Panc1 (cell line): ENCODE measurements around the gene ZSCAN23. TPM values are rescaled to one million over a fixed set of nuclear protein-coding genes. Genes with fewer than 3 reads are reported as not detected.
A peak's percentile ranks its signal among the peaks of the same experiment; 100 is the strongest.

Source experiments
- ATAC-seq: fragments of 200-7000 bp; cut with Tn5 transposase; 2 replicates; pipeline ENCODE4 v1.9.1; 2020; ENCODE audit warnings: mild to moderate bottlenecking, moderate library complexity
- BruUV-seq: library from RNA; stranded (reverse); fragments of 400-500 nt; replicated peaks from 2 replicates; lab custom pipeline; 2021; lab: Mats Ljungman, UMichigan
- CTCF ChIA-PET: fragments of 300-600 bp; sonication (Branson Sonifier 250); formaldehyde crosslinking; loops from one replicate; lab custom pipeline; 2022; ENCODE audit warnings: antibody characterized with exemption; lab: Charles Lee
- POLR2A ChIA-PET: fragments of 300-600 bp; sonication (Branson Sonifier 250); formaldehyde crosslinking; loops from one replicate; lab custom pipeline; 2022; ENCODE audit warnings: antibody characterized with exemption; lab: Charles Lee
- DNase-seq: peaks from one replicate; pipeline ENCODE4 v3.0.0-alpha.2; 2010; ENCODE audit warnings: low read depth, low spot score
- H3K27ac ChIP-seq: 2 replicates; pipeline ENCODE4 v1.5.1; 2011; ENCODE audit warnings: mild to moderate bottlenecking, low read length, inconsistent platforms
- H3K27me3 ChIP-seq: fragments of 200-500 bp; sonication (Bioruptor generic); 2 replicates; pipeline ENCODE4 v1.6.0; 2014; ENCODE audit warnings: low read length, inconsistent platforms; ENCODE audit not compliant: control insufficient read depth, insufficient read depth
- H3K36me3 ChIP-seq: fragments of 200-500 bp; sonication (Bioruptor generic); 2 replicates; pipeline ENCODE4 v1.5.1; 2014; ENCODE audit warnings: inconsistent platforms, mild to moderate bottlenecking, low read length, moderate library complexity; ENCODE audit not compliant: control insufficient read depth, insufficient read depth
- H3K4me1 ChIP-seq: 2 replicates; pipeline ENCODE4 v1.5.1; 2011; ENCODE audit warnings: inconsistent platforms, mild to moderate bottlenecking, low read length, moderate library complexity; ENCODE audit not compliant: control insufficient read depth, insufficient read depth
- H3K4me3 ChIP-seq, 2 experiments: 2 replicates each; pipeline ENCODE4 v1.5.1; 2011 to 2012; ENCODE audit warnings: low read depth in 2 of 2, low read length in 2 of 2, mild to moderate bottlenecking in 2 of 2, inconsistent platforms in 1 of 2, moderate library complexity in 1 of 2
- H3K9me3 ChIP-seq: fragments of 200-500 bp; sonication (Bioruptor generic); 2 replicates; pipeline ENCODE4 v1.5.1; 2014; ENCODE audit warnings: low read depth, mild to moderate bottlenecking, inconsistent platforms, low read length, moderate library complexity; ENCODE audit not compliant: control insufficient read depth, insufficient read depth
- CTCF ChIP-seq: fragments of 450-650 bp; IDR thresholded peaks from 2 replicates; pipeline ENCODE4 v1.5.1; 2017; ENCODE audit warnings: mild to moderate bottlenecking
- POLR2AphosphoS5 ChIP-seq: IDR thresholded peaks from 2 replicates; pipeline ENCODE4 v1.6.1; 2012; ENCODE audit warnings: mild to moderate bottlenecking, low read depth, low read length, moderate library complexity
- SIN3A ChIP-seq: IDR thresholded peaks from 2 replicates; pipeline ENCODE4 v1.6.1; 2012; ENCODE audit warnings: low read depth, mild to moderate bottlenecking, low read length, moderate library complexity, borderline replicate concordance; ENCODE audit not compliant: insufficient read depth
- TCF7L2 ChIP-seq: IDR thresholded peaks from 2 replicates; pipeline ENCODE4 v1.6.1; 2011; ENCODE audit warnings: mild to moderate bottlenecking, low read depth, low read length, inconsistent platforms
- in situ Hi-C: cut with HindIII; loops from 2 replicates; pipeline ENCODE4 v1.10.0; 2016; ENCODE audit warnings: low sequenced_read_pairs, low pct_unique_long_range_greater_than_20kb
- intact Hi-C: fragments of 100-400 bp; cut with micrococcal nuclease; formaldehyde crosslinking; loops from one replicate; pipeline ENCODE4 v1.10.0; 2022; ENCODE audit not compliant: unreplicated experiment
- total RNA-seq: library from RNA; stranded (reverse); gene quantifications from one replicate; pipeline ENCODE4 v1.2.1, GENCODE V29; 2021; ENCODE audit not compliant: unreplicated experiment
- TF ChIP-seq, protein P1 (sequence below), 2 experiments: IDR thresholded peaks; 2 replicates each; pipeline ENCODE4 v1.6.1; 2011 to 2012; ENCODE audit warnings: low read depth in 2 of 2, control low read depth in 1 of 2, low read length in 1 of 2, mild to moderate bottlenecking in 1 of 2, moderate library complexity in 1 of 2; ENCODE audit not compliant: insufficient read depth in 1 of 2

The ZSCAN23 gene
- total RNA-seq, 1 experiment from 2014 or later, result 1.6 TPM

DNA sequence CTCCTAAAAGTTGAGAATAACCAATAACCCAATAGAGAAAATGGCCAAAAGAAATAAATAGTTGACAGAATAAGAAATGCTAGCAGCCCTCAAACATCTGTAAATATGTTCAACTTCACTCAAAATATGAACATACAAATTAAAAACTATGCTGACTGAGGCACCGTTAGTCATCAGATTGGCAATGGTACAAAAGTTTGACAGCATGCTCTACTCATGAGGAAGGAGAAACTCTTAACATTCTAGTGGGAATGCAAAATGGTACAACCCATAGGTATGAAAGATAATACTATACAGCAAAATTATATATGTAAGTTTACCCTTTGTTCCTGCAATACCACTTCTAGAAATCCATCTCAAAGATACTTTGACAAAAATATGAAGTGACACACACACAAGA is 42.1 kb downstream of the ZSCAN23 start:
- POLR2A ChIA-PET, result no interaction called here
- CTCF ChIA-PET, result no interaction called here
- Histone ChIP-seq H3K9me3 (no peaks in the 10 kb centered on the region), H3K27ac (no peak overlapping the region), H3K4me3 (no peak overlapping the region), H3K27me3 (peaks cover 4% of the 10 kb centered on the region; the same call in 1 of the 2 replicates), H3K36me3 (no peaks in the 10 kb centered on the region), H3K4me1 (no peaks in the 10 kb centered on the region)
- DNase-seq (no peak), ATAC-seq (no peak)
- TF ChIP-seq TCF7L2 (no peak), SIN3A (no peak), POLR2AphosphoS5 (no peak), CTCF (no peak)
- TF ChIP-seq, protein P1, sequence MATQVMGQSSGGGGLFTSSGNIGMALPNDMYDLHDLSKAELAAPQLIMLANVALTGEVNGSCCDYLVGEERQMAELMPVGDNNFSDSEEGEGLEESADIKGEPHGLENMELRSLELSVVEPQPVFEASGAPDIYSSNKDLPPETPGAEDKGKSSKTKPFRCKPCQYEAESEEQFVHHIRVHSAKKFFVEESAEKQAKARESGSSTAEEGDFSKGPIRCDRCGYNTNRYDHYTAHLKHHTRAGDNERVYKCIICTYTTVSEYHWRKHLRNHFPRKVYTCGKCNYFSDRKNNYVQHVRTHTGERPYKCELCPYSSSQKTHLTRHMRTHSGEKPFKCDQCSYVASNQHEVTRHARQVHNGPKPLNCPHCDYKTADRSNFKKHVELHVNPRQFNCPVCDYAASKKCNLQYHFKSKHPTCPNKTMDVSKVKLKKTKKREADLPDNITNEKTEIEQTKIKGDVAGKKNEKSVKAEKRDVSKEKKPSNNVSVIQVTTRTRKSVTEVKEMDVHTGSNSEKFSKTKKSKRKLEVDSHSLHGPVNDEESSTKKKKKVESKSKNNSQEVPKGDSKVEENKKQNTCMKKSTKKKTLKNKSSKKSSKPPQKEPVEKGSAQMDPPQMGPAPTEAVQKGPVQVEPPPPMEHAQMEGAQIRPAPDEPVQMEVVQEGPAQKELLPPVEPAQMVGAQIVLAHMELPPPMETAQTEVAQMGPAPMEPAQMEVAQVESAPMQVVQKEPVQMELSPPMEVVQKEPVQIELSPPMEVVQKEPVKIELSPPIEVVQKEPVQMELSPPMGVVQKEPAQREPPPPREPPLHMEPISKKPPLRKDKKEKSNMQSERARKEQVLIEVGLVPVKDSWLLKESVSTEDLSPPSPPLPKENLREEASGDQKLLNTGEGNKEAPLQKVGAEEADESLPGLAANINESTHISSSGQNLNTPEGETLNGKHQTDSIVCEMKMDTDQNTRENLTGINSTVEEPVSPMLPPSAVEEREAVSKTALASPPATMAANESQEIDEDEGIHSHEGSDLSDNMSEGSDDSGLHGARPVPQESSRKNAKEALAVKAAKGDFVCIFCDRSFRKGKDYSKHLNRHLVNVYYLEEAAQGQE (IDR thresholded peaks at IDR 0.05; ENCODE audit: insufficient read depth in 1 of 2, low read depth in 2 of 2, low read length in 1 of 2), result no peak
- in situ Hi-C loops (no loop called here), intact Hi-C loops (no loop called here)
- BruUV-seq, result no TSS peak

GRCh38 chr6:28400122-28400451 is 43.2 kb downstream of the ZSCAN23 start:
- CTCF ChIA-PET, result no interaction called here
- BruUV-seq, result no TSS peak

GRCh38 chr6:28399350-28400121 is 43.8 kb downstream of the ZSCAN23 start, which contains the start of gene ZSCAN12:
Gene ZSCAN12 (minus strand): TSS chr6:28399747. CDS start chr6:28398405, 1,342 bp downstream.
- ATAC-seq, result peak; percentile 93
- intact Hi-C loops, result loop anchor here (10.0 kb wide), 1 partner anchor 285 kb away; no protein-coding TSS in a partner anchor
- POLR2A ChIA-PET, result interaction anchor here (0.6 to 0.7 kb wide), 2 partner anchors 20 to 296 kb away, joined by 3 to 5 read pairs; no protein-coding TSS in a partner anchor
- in situ Hi-C loops, result no loop called here
- peaks cover 4% of the 10 kb centered on the region; the same call in 1 of the 2 replicates for H3K27me3 ChIP-seq
- no peaks in the 10 kb centered on the region for H3K36me3 ChIP-seq
- BruUV-seq, result no TSS peak
- DNase-seq, result no peak
- CTCF ChIA-PET, result interaction anchor here (0.6 kb wide), 1 partner anchor 133 kb away, joined by 5 read pairs; the partner anchor contains the start of gene ZSCAN26
- TF ChIP-seq CTCF, result peak; percentile 67
- TF ChIP-seq POLR2AphosphoS5, result peak; percentile 60; the same call in 1 of the 2 replicates
- TF ChIP-seq SIN3A, result peak; percentile 36; the same call in 1 of the 2 replicates
- peak; percentile 84 for TF ChIP-seq TCF7L2
- TF ChIP-seq, protein P1 (IDR thresholded peaks at IDR 0.05; ENCODE audit: insufficient read depth in 1 of 2, low read depth in 2 of 2, low read length in 1 of 2), result no peak
- H3K27ac ChIP-seq, result peak within 1 kb of the TSS; percentile 77
- H3K4me1 ChIP-seq, result no peaks in the 10 kb centered on the region
- peak within 1 kb of the TSS; percentile 74 to 90 for H3K4me3 ChIP-seq
- no peaks in the 10 kb centered on the region for H3K9me3 ChIP-seq

More at GRCh38 chr6:28400122-28400451, 43.2 kb downstream of the ZSCAN23 start:
- peak overlapping the region; percentile 74 to 90 for H3K4me3 ChIP-seq
- POLR2A ChIA-PET, result no interaction called here
- no peaks in the 10 kb centered on the region for H3K4me1 ChIP-seq
- no peaks in the 10 kb centered on the region for H3K36me3 ChIP-seq
- TF ChIP-seq SIN3A, result no peak
- peaks cover 4% of the 10 kb centered on the region; the same call in 1 of the 2 replicates for H3K27me3 ChIP-seq
- DNase-seq (no peak), ATAC-seq (no peak)
- peak overlapping the region; percentile 77 for H3K27ac ChIP-seq
- no peaks in the 10 kb centered on the region for H3K9me3 ChIP-seq
- intact Hi-C loops (no loop called here), in situ Hi-C loops (no loop called here)
